ENCODE data around the gene FBXL19.
A peak's percentile ranks its signal among the peaks of the same experiment; 100 is the strongest.

The FBXL19 gene

GRCh38 chr16:30921748-30922419 lies 1.5 kb upstream of the FBXL19 start:
- in situ Hi-C loops (cut with MboI; ENCODE audit: low pct_unique_long_range_greater_than_20kb, low sequenced_read_pairs, unreplicated experiment): no loop called here
- TF ChIP-seq, protein P1, sequence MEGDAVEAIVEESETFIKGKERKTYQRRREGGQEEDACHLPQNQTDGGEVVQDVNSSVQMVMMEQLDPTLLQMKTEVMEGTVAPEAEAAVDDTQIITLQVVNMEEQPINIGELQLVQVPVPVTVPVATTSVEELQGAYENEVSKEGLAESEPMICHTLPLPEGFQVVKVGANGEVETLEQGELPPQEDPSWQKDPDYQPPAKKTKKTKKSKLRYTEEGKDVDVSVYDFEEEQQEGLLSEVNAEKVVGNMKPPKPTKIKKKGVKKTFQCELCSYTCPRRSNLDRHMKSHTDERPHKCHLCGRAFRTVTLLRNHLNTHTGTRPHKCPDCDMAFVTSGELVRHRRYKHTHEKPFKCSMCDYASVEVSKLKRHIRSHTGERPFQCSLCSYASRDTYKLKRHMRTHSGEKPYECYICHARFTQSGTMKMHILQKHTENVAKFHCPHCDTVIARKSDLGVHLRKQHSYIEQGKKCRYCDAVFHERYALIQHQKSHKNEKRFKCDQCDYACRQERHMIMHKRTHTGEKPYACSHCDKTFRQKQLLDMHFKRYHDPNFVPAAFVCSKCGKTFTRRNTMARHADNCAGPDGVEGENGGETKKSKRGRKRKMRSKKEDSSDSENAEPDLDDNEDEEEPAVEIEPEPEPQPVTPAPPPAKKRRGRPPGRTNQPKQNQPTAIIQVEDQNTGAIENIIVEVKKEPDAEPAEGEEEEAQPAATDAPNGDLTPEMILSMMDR (IDR thresholded peaks at IDR 0.05; ENCODE audit: extremely low read depth, insufficient read depth, missing control alignments): peak; percentile 89
- peak; percentile 83 for DNase-seq (ENCODE audit: low spot score)

GRCh38 chr16:30922420-30922959 lies 882 bp upstream of the FBXL19 start:
- peak; percentile 95 for DNase-seq (ENCODE audit: low spot score)
- TF ChIP-seq, protein P1 (IDR thresholded peaks at IDR 0.05; ENCODE audit: extremely low read depth, insufficient read depth, missing control alignments): no peak
- in situ Hi-C loops (cut with MboI; ENCODE audit: low pct_unique_long_range_greater_than_20kb, low sequenced_read_pairs, unreplicated experiment): no loop called here

DNA sequence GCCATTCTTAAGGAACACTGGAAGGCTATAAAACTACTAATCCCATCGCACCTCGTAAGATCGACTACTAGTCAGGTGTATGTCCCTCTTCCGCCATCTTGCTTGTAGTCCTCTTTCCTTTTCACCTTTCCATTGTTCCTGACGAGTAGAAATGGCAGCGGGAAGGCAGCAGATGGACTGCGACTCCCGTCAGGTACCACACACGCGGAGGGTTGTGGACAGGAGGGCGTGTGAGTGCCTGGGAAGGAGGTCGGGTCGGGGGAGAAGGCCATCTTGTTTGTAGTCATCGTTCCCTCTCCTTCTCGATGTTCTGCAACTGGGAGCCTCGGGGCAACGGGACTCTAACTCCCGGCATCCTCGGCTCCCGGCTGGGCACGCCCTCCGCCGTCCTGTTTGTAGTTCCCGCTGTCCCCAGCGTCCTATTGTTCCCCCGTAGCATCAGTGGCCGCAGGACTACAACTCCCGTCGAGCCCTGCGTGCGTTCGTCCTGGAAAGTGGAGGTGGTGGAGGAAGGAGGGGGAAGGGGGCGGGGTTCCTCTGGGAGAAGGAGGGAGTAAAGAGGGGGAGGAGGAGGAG lies 324 bp upstream of the FBXL19 start:
- DNase-seq (ENCODE audit: low spot score): peak; percentile 97
- in situ Hi-C loops (cut with MboI; ENCODE audit: low pct_unique_long_range_greater_than_20kb, low sequenced_read_pairs, unreplicated experiment): no loop called here
- TF ChIP-seq, protein P1 (IDR thresholded peaks at IDR 0.05; ENCODE audit: extremely low read depth, insufficient read depth, missing control alignments): no peak

GRCh38 chr16:30924076-30924912 lies 922 bp downstream of the FBXL19 start:
- in situ Hi-C loops (cut with MboI; ENCODE audit: low pct_unique_long_range_greater_than_20kb, low sequenced_read_pairs, unreplicated experiment): no loop called here
- DNase-seq (ENCODE audit: low spot score): peak; percentile 67
- TF ChIP-seq, protein P1 (IDR thresholded peaks at IDR 0.05; ENCODE audit: extremely low read depth, insufficient read depth, missing control alignments): no peak

GRCh38 chr16:30924913-30925631 lies 1.7 kb downstream of the FBXL19 start:
- no peak for DNase-seq (ENCODE audit: low spot score)
- TF ChIP-seq, protein P1 (IDR thresholded peaks at IDR 0.05; ENCODE audit: extremely low read depth, insufficient read depth, missing control alignments): no peak
- in situ Hi-C loops (cut with MboI; ENCODE audit: low pct_unique_long_range_greater_than_20kb, low sequenced_read_pairs, unreplicated experiment): no loop called here

GRCh38 chr16:30925632-30925987 lies 2.2 kb downstream of the FBXL19 start:
- DNase-seq (ENCODE audit: low spot score): no peak
- TF ChIP-seq, protein P1 (IDR thresholded peaks at IDR 0.05; ENCODE audit: extremely low read depth, insufficient read depth, missing control alignments): no peak
- in situ Hi-C loops (cut with MboI; ENCODE audit: low pct_unique_long_range_greater_than_20kb, low sequenced_read_pairs, unreplicated experiment): no loop called here

Data from GM13977 (cell line).